ENCODE results near the gene MAP7. TPM values are rescaled to one million over a fixed set of nuclear protein-coding genes. Genes with fewer than 3 reads are reported as not detected.

MAP7 gene
- total RNA-seq, 1 donor = 30.4 TPM

GRCh38 chr6:136429264-136430065, 120.8 kb downstream of the MAP7 start:
- DNase-seq (ENCODE audit: low read depth in 2 of 3, low spot score in 2 of 3) = no peak

- no peak for DNase-seq (ENCODE audit: low read depth in 2 of 3, low spot score in 2 of 3)
These were observed 122.9 kb downstream of the MAP7 start for GRCh38 chr6:136427378-136427717.

- no peak for DNase-seq (ENCODE audit: low read depth in 2 of 3, low spot score in 2 of 3)
These were observed 123.4 kb downstream of the MAP7 start for GRCh38 chr6:136426627-136427377.

- no peak for DNase-seq (ENCODE audit: low read depth in 2 of 3, low spot score in 2 of 3)
These were observed 124.4 kb downstream of the MAP7 start for GRCh38 chr6:136425793-136426192.

GRCh38 chr6:136424901-136425300, 125.3 kb downstream of the MAP7 start:
- no peak for DNase-seq (ENCODE audit: low read depth in 2 of 3, low spot score in 2 of 3)

- DNase-seq (ENCODE audit: low read depth in 2 of 3, low spot score in 2 of 3) = no peak
These were observed 125.8 kb downstream of the MAP7 start for GRCh38 chr6:136424450-136424849.

GRCh38 chr6:136421537-136422158, 128.6 kb downstream of the MAP7 start:
- DNase-seq (ENCODE audit: low read depth in 2 of 3, low spot score in 2 of 3) = no peak

GRCh38 chr6:136420853-136421252, 129.4 kb downstream of the MAP7 start:
- no peak for DNase-seq (ENCODE audit: low read depth in 2 of 3, low spot score in 2 of 3)

DNA sequence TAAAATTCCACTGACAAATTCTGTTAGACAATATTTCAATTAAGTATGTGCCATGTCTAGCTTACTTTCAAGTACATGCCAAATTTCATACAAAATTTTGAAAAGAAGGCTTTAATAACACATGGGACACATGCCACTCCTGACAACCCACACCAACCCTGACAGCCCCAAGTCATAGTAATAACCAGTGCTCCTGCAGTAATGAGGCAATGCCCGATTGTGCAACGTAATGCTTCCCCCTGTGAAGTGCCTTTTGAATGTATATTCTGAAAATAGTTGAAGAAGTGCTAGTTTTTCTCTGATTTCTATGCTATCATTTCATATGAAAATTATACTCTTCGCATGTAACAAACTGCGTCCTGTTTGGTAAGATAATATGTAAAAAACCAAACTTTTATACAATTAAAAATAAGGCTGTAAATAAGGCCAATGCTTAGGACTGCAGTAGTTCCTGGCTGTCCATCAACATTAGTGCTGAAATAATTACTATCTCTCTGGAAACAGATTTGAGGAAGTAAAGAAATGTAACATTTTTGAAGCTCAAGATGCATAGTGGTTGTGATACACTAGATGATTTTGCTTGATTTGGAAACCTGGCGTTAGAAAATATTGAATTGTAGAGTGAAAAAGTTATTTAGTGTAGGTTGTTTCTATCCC, 134.7 kb downstream of the MAP7 start:
- peak in 1 of 3 donors; percentile 73 for DNase-seq (ENCODE audit: low read depth in 2 of 3, low spot score in 2 of 3)

GRCh38 chr6:136412410-136412809, 137.8 kb downstream of the MAP7 start:
- no peak for DNase-seq (ENCODE audit: low read depth in 2 of 3, low spot score in 2 of 3)

GRCh38 chr6:136411453-136412354, 138.5 kb downstream of the MAP7 start:
- DNase-seq (ENCODE audit: low read depth in 2 of 3, low spot score in 2 of 3) = no peak

DNA sequence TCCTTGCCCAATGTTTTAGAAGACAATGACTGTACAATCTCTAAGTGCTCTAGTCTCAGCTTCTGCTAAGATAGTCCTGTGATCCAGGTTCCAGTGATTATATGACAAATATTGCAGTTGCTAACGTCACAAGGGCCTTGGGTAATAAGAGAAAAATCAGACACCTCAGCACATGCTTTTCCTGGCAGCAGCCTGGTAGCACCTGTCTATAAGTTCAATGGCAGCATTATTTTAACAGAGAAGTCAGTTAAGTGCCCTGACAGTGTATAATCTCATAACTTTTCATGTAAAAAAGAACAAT, 139.2 kb downstream of the MAP7 start:
- no peak for DNase-seq (ENCODE audit: low read depth in 2 of 3, low spot score in 2 of 3)

DNA sequence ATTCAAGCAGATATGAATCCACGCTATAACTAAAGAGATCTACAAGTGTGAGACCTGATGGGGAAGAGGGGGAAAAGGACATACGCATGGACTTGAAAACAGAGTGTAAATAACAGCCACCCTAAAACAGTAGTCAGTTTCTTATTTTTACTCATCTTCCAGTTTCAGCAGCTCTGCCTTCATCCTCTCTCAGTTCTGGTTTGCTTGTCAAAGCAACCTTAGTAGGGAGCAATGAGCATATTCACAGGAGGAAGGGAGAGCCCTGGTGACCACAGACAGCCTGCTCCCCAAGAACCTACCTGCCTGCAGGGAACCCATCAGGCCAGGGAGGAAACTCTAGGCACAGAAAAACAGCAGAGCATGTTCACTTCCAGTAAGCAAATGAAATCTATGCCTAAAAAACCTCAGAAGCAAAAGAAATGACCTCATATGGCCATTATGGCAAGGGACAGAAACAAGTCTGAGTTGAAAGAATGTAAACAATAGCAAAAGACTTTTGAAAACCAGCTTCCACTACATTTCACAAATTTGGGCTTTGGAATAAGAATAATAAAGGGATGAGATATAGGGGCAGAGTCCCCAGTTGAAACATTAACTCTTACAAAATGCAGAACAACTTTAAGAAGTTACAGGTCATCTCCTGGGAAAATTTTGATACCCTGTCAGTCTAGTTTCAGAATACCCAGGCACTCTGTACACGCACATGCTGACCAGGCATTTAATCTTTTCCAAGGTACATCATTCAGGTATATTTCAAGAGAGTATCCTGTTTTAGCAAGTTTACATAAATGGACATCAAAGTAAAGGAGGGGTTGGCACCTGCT, 139.8 kb downstream of the MAP7 start:
- DNase-seq (ENCODE audit: low read depth in 2 of 3, low spot score in 2 of 3) = no peak

GRCh38 chr6:136409597-136409996, 140.6 kb downstream of the MAP7 start:
- DNase-seq (ENCODE audit: low read depth in 2 of 3, low spot score in 2 of 3) = no peak

- DNase-seq (ENCODE audit: low read depth in 2 of 3, low spot score in 2 of 3) = peak in 1 of 3 donors; percentile 29
These were observed 142.0 kb downstream of the MAP7 start for GRCh38 chr6:136408204-136408603.

- DNase-seq (ENCODE audit: low read depth in 2 of 3, low spot score in 2 of 3) = no peak
These were observed 144.7 kb downstream of the MAP7 start for GRCh38 chr6:136405420-136406029.

DNA sequence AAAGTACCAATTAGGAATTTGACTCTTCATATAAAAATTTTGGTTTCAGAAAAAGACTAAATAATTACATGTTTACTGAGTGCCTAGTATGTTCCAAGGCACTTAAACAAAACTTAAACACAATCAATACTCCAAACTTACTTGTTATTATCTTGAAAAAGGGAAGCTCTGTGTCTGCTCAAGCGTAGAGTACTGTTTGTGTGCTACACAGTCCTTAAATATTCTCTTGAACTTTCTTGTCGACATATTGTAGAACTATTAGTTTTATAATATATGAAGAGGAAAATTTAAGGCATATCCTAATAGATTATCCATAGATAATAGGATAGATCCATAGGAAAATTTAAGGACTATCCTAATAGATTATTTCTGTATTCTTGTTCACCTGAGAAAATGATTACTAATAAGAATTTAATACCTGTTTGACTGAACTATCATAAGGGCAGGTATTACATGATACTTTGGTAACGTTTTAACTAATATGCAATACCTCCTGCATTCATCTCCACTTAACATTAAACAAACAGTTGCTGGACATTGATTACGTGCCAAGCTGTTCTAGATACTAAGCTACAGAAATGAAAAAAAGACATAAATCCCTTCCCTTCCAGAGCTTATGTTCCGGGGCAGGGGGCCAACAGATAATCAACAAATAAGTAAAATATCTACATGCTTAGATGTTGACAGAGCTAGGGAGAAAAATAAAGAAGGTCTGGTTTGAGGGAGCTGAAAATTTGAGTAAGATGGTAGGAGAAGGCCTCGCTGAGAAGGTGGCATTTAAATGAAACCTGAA, 145.4 kb downstream of the MAP7 start:
- DNase-seq (ENCODE audit: low read depth in 2 of 3, low spot score in 2 of 3) = no peak

GRCh38 chr6:136404007-136404406, 146.2 kb downstream of the MAP7 start:
- DNase-seq (ENCODE audit: low read depth in 2 of 3, low spot score in 2 of 3) = no peak
